Smooth muscle cell (in vitro differentiated cells): ENCODE data around the gene GAS2. TPM values are rescaled to one million over a fixed set of nuclear protein-coding genes. Genes with fewer than 3 reads are reported as not detected.
A peak's percentile ranks its signal among the peaks of the same experiment; 100 is the strongest.

Source experiments
- DNase-seq: peaks from one replicate; lab custom pipeline; 2025; ENCODE audit not compliant: unreplicated experiment; lab: John Stamatoyannopoulos, UW
- H2AFZ ChIP-seq: fragments of 200-600 bp; sonication (generic); 2 replicates; pipeline ENCODE4 v1.6.0; 2016; ENCODE audit warnings: antibody characterized with exemption, low read depth, mild to moderate bottlenecking
- H3F3A ChIP-seq: fragments of 200-600 bp; sonication (generic); 2 replicates; pipeline ENCODE4 v1.6.0; 2017; ENCODE audit warnings: antibody characterized with exemption, low read depth
- H3K27ac ChIP-seq: fragments of 200-600 bp; sonication (generic); 2 replicates; pipeline ENCODE4 v1.5.1; 2016; ENCODE audit warnings: low read depth, mild to moderate bottlenecking
- H3K27me3 ChIP-seq: fragments of 200-600 bp; sonication (generic); 2 replicates; pipeline ENCODE4 v1.6.1; 2016; ENCODE audit warnings: low read depth, mild to moderate bottlenecking
- H3K36me3 ChIP-seq: fragments of 200-600 bp; sonication (generic); 2 replicates; pipeline ENCODE4 v1.5.1; 2016; ENCODE audit warnings: low read depth
- H3K4me1 ChIP-seq: fragments of 200-600 bp; sonication (generic); 2 replicates; pipeline ENCODE4 v1.5.1; 2016; ENCODE audit warnings: low read depth
- H3K4me2 ChIP-seq: fragments of 200-600 bp; sonication (generic); 2 replicates; pipeline ENCODE4 v1.6.0; 2016; ENCODE audit warnings: mild to moderate bottlenecking
- H3K4me3 ChIP-seq: fragments of 200-600 bp; sonication (generic); 2 replicates; pipeline ENCODE4 v1.5.1; 2016; ENCODE audit warnings: mild to moderate bottlenecking
- H3K79me2 ChIP-seq: fragments of 200-600 bp; sonication (generic); 2 replicates; pipeline ENCODE4 v1.6.0; 2016; ENCODE audit warnings: low read depth, mild to moderate bottlenecking
- H3K9ac ChIP-seq: fragments of 200-600 bp; sonication (generic); 2 replicates; pipeline ENCODE4 v1.6.0; 2016; ENCODE audit warnings: low read depth
- H3K9me3 ChIP-seq: fragments of 200-600 bp; sonication (generic); replicated peaks from 2 replicates; pipeline ENCODE4 v1.5.1; 2016; ENCODE audit warnings: low read depth
- H4K20me1 ChIP-seq: fragments of 200-600 bp; sonication (generic); 2 replicates; pipeline ENCODE4 v1.6.0; 2016; ENCODE audit warnings: low read depth
- CTCF ChIP-seq: fragments of 200-600 bp; sonication (generic); IDR thresholded peaks from 2 replicates; pipeline ENCODE4 v1.5.1; 2017; ENCODE audit warnings: borderline replicate concordance, mild to moderate bottlenecking, antibody characterized with exemption; ENCODE audit not compliant: insufficient read depth, poor library complexity, severe bottlenecking
- WGBS: methylation state at CpG from one replicate; pipeline ENCODE4 v1.1.7; 2016; ENCODE audit warnings: low lambda C conversion rate; 5-methylcytosine and 5-hydroxymethylcytosine counted together
- polyA plus RNA-seq: library from polyadenylated mRNA; unstranded; fragments of >200 nt; fragmentation: Nextera tagmentation; extraction: Ambion mirVana; gene quantifications from 2 replicates; pipeline ENCODE4 v1.2.1, GENCODE V29; 2016
- total RNA-seq: library from RNA; depleted of rRNA; stranded (reverse); fragments of >200 nt; gene quantifications from 2 replicates; pipeline ENCODE4 v1.2.3, GENCODE V29; 2014

The GAS2 gene
- total and polyA plus RNA-seq, 2 experiments from 2014 or later, result 0.31 to 1.3 TPM

- no peak for TF ChIP-seq CTCF
- Histone ChIP-seq H2AFZ (no peak overlapping the region), H3K27ac (no peak overlapping the region), H3F3A (no peaks in the 10 kb centered on the region), H3K4me2 (no peak overlapping the region), H3K4me1 (no peaks in the 10 kb centered on the region), H3K9me3 (no peaks in the 10 kb centered on the region), H3K36me3 (no peaks in the 10 kb centered on the region), H3K9ac (no peak overlapping the region), H4K20me1 (no peaks in the 10 kb centered on the region), H3K4me3 (no peak overlapping the region), H3K79me2 (no peaks in the 10 kb centered on the region), H3K27me3 (no peaks in the 10 kb centered on the region)
- 86% methylated on average over 3 of the region's 3 CpGs for WGBS
- DNase-seq, result no peak
Measured at GRCh38 chr11:22786475-22786874, 120.1 kb downstream of the GAS2 start.

GRCh38 chr11:22787055-22787454 is 120.6 kb downstream of the GAS2 start:
- no peak for DNase-seq
- Histone ChIP-seq H2AFZ (no peak overlapping the region), H3K9me3 (no peaks in the 10 kb centered on the region), H3K27ac (no peak overlapping the region), H3K79me2 (no peaks in the 10 kb centered on the region), H3K27me3 (no peaks in the 10 kb centered on the region), H3K4me2 (peak overlapping the region; percentile 56), H3K9ac (no peak overlapping the region), H3K4me3 (no peak overlapping the region), H3K36me3 (no peaks in the 10 kb centered on the region), H3K4me1 (no peaks in the 10 kb centered on the region), H3F3A (no peaks in the 10 kb centered on the region), H4K20me1 (no peaks in the 10 kb centered on the region)
- 80% methylated on average over 2 of the region's 2 CpGs for WGBS
- no peak for TF ChIP-seq CTCF

GRCh38 chr11:22787551-22788162 is 121.2 kb downstream of the GAS2 start:
- Histone ChIP-seq H3K4me2 (peak overlapping the region; percentile 56), H3K36me3 (no peaks in the 10 kb centered on the region), H3K9ac (no peak overlapping the region), H4K20me1 (no peaks in the 10 kb centered on the region), H3F3A (no peaks in the 10 kb centered on the region), H3K9me3 (no peaks in the 10 kb centered on the region), H3K27me3 (no peaks in the 10 kb centered on the region), H3K27ac (no peak overlapping the region), H2AFZ (no peak overlapping the region), H3K4me1 (no peaks in the 10 kb centered on the region), H3K79me2 (no peaks in the 10 kb centered on the region), H3K4me3 (no peak overlapping the region)
- 27% methylated on average over 9 of the region's 9 CpGs for WGBS
- peak; percentile 66 for TF ChIP-seq CTCF
- no peak for DNase-seq

GRCh38 chr11:22792497-22792896 is 126.1 kb downstream of the GAS2 start:
- Histone ChIP-seq H3K9me3 (no peaks in the 10 kb centered on the region), H3K79me2 (no peaks in the 10 kb centered on the region), H3K4me2 (no peak overlapping the region), H3K9ac (no peak overlapping the region), H3K4me3 (no peak overlapping the region), H3K4me1 (no peaks in the 10 kb centered on the region), H2AFZ (no peak overlapping the region), H3K36me3 (no peaks in the 10 kb centered on the region), H3K27me3 (no peaks in the 10 kb centered on the region), H3K27ac (no peak overlapping the region), H4K20me1 (no peaks in the 10 kb centered on the region), H3F3A (no peaks in the 10 kb centered on the region)
- DNase-seq, result no peak
- no peak for TF ChIP-seq CTCF
- 19% methylated on average over 3 of the region's 3 CpGs for WGBS
